OCI-LY3 (cell line): ENCODE measurements around the gene CSNK1A1.

Experiments used
- EZH2phosphoT487 ChIP-seq: fragments of 200-600 bp; shearing (Covaris generic); IDR thresholded peaks from 2 replicates; pipeline ENCODE4 v1.6.1; 2018; ENCODE audit warnings: antibody characterized with exemption, mixed run types, low read depth
- TF ChIP-seq, protein P1 (sequence below): fragments of 200-600, 300-600 bp; sonication (generic); IDR thresholded peaks from 2 replicates; pipeline ENCODE4 v1.5.1; 2014; ENCODE audit warnings: antibody characterized with exemption, low read length, low read depth

DNA sequence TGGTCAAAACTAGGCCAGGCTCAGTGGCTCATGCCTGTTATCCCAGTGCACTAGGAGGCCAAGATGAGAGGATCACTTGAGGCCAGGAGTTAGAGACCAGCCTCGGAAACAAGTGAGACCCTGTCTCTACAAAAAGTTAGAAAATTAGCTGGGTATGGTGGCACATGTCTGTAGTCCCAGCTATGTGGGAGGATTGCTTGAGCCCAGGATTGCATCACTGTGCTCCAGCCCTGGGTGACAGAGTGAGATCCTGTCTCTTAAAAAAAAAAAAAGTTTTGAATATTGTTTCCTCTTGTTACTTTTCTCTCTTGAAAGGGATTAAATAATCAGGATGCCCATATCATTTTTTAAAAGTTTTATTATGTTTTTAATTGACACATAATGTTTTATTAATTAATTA lies 37.7 kb upstream of the CSNK1A1 start:
- TF ChIP-seq, protein P1, sequence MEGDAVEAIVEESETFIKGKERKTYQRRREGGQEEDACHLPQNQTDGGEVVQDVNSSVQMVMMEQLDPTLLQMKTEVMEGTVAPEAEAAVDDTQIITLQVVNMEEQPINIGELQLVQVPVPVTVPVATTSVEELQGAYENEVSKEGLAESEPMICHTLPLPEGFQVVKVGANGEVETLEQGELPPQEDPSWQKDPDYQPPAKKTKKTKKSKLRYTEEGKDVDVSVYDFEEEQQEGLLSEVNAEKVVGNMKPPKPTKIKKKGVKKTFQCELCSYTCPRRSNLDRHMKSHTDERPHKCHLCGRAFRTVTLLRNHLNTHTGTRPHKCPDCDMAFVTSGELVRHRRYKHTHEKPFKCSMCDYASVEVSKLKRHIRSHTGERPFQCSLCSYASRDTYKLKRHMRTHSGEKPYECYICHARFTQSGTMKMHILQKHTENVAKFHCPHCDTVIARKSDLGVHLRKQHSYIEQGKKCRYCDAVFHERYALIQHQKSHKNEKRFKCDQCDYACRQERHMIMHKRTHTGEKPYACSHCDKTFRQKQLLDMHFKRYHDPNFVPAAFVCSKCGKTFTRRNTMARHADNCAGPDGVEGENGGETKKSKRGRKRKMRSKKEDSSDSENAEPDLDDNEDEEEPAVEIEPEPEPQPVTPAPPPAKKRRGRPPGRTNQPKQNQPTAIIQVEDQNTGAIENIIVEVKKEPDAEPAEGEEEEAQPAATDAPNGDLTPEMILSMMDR = no peak
- no peak for TF ChIP-seq EZH2phosphoT487
